Measurements from ENCODE around the gene DLG2. TPM values are rescaled to one million over a fixed set of nuclear protein-coding genes. Genes with fewer than 3 reads are reported as not detected.
A peak's percentile ranks its signal among the peaks of the same experiment; 100 is the strongest.

DLG2 gene
- total RNA-seq, 1 donor from 2014 or later = 0.17 TPM

DNA sequence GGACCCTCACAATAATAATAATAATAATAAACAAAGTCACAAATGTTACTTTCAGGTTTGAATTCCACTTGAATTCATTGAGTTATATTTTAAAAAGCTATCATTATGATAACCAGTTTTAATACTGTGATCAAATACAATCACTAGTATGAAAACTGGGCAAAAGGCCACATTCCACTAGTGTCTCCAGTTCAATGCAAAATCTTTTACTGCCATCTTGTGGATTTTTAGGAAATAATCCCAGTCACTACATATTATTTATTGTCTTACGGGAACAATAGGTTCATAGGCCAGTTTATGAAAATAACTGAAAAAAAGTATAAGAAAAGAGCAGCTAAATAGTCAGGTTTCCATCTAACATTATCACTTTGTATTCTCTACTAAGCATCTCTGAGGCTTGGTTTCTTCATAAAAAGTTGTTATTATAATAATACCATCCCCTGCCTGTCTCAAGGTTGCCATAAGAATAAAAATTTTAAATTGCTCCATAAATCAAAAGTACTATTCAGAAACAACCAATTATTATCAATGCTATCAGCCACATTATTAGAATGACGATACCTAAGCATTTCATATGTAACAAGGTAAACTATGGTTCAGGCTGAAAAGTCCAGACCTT lies 1807.1 kb downstream of the DLG2 start:
- no peak overlapping the region for H3K4me3 ChIP-seq (ENCODE audit: low read depth, low read length)
- TF ChIP-seq, protein P1, sequence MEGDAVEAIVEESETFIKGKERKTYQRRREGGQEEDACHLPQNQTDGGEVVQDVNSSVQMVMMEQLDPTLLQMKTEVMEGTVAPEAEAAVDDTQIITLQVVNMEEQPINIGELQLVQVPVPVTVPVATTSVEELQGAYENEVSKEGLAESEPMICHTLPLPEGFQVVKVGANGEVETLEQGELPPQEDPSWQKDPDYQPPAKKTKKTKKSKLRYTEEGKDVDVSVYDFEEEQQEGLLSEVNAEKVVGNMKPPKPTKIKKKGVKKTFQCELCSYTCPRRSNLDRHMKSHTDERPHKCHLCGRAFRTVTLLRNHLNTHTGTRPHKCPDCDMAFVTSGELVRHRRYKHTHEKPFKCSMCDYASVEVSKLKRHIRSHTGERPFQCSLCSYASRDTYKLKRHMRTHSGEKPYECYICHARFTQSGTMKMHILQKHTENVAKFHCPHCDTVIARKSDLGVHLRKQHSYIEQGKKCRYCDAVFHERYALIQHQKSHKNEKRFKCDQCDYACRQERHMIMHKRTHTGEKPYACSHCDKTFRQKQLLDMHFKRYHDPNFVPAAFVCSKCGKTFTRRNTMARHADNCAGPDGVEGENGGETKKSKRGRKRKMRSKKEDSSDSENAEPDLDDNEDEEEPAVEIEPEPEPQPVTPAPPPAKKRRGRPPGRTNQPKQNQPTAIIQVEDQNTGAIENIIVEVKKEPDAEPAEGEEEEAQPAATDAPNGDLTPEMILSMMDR (conservative IDR thresholded peaks at IDR 0.05; ENCODE audit: low read depth, low read length) = peak; percentile 63
- no peak for DNase-seq (ENCODE audit: low read depth)

DNA sequence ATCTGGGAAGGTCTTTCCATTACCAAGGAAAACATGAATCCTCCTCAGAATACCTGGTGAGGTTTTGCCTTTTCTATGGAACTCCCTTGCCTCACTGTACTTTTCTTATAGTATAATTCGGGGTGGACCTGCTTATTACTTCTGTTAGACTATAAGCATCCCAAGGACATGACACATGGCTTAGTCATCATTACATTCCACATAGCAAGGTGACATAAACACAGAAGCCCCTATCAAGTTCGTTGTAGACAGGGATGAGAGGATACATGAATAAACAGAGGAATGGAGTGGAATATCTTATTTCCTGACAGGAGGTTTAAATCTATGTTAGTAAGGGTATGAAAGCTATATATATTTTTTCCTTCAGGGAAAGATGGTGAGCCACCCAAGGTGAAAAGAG lies 1808.8 kb downstream of the DLG2 start:
- DNase-seq (ENCODE audit: low read depth) = no peak
- no peak overlapping the region for H3K4me3 ChIP-seq (ENCODE audit: low read depth, low read length)
- TF ChIP-seq, protein P1 (conservative IDR thresholded peaks at IDR 0.05; ENCODE audit: low read depth, low read length) = no peak

DNA sequence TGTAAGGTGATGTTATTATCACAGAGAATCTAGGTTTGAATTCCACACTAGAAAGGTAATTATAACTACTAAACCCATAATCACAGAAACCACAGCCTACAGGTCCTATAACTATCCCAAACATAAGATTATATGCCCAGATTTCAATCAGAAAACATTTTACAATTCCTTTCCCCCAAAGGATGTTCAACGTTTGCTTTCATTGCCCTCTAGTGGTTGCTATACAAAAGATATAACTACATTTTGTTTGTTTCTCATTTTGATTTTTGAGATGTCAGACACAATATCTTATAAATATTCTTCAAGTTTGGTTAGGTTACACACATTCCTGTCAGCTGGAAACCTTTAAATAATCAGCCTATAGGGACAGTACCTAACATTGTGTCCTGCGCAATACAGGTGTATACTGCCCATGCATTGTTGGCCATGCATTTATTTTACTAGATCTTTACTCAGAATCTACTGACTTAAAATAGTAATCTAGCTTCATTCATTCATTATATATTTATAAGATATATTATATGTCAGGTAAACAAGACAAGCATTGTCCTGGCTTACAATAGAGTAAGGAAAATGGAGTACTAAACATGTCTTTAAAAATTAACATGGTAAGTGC lies 1810.5 kb downstream of the DLG2 start:
- no peak overlapping the region for H3K4me3 ChIP-seq (ENCODE audit: low read depth, low read length)
- DNase-seq (ENCODE audit: low read depth) = no peak
- TF ChIP-seq, protein P1 (conservative IDR thresholded peaks at IDR 0.05; ENCODE audit: low read depth, low read length) = peak; percentile 67

- DNase-seq (ENCODE audit: low read depth) = no peak
Measured at GRCh38 chr11:83815736-83816135, 1811.4 kb downstream of the DLG2 start.

GRCh38 chr11:83813296-83813695 lies 1813.8 kb downstream of the DLG2 start:
- DNase-seq (ENCODE audit: low read depth) = no peak
- H3K4me3 ChIP-seq (ENCODE audit: low read depth, low read length) = no peak overlapping the region
- TF ChIP-seq, protein P1 (conservative IDR thresholded peaks at IDR 0.05; ENCODE audit: low read depth, low read length) = no peak

More at GRCh38 chr11:83815736-83816135, 1811.4 kb downstream of the DLG2 start:
- TF ChIP-seq, protein P1 (conservative IDR thresholded peaks at IDR 0.05; ENCODE audit: low read depth, low read length) = no peak
- H3K4me3 ChIP-seq (ENCODE audit: low read depth, low read length) = no peak overlapping the region

DNA sequence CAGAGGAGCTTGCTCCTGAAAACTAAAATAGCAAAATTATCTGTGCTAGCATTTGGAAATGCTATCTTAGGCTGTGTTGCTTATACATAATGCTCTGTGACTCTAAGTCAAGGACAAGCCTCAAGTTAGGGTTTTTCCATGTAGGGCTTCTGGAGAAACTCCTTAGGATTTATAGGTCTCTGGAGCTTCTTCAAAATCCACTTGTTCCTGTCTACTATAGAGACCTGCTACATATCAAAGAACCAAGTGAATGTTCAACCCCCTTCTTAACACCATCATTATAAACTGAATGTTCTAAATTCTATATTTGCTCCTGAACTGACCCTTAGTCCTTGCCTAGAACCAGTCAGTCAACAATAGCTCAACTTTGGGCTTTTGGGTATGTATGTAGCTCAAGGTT lies 1817.9 kb downstream of the DLG2 start:
- TF ChIP-seq, protein P1 (conservative IDR thresholded peaks at IDR 0.05; ENCODE audit: low read depth, low read length) = no peak
- no peak overlapping the region for H3K4me3 ChIP-seq (ENCODE audit: low read depth, low read length)
- DNase-seq (ENCODE audit: low read depth) = no peak

DNA sequence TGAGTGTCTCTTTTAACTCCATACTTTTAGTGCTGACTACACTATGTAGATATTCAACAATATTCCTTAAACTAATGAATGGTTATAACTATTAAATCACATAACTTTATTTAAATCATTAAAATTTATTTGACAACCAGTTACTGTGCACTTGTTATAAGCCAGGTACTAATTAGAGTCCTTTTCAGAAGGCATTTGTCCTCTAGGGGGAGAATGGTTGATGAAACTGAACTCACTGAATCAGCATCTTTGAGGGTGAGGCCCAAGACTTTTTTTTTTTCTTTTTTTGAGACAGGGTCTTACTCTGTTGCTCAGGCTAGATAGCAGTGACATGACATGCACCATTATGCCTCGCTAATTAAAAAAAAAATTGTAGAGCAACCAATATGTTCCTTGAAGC lies 1825.3 kb downstream of the DLG2 start:
- DNase-seq (ENCODE audit: low read depth) = no peak
- TF ChIP-seq, protein P1 (conservative IDR thresholded peaks at IDR 0.05; ENCODE audit: low read depth, low read length) = peak; percentile 42
- H3K4me3 ChIP-seq (ENCODE audit: low read depth, low read length) = no peak overlapping the region

All from epithelial cell of proximal tubule (primary cell).